Neuronal stem cell (in vitro differentiated cells): ENCODE measurements around the gene GABARAP.

Source experiments
- DNase-seq: peaks from one replicate; pipeline ENCODE4 v3.0.0-alpha.2; 2013; ENCODE audit warnings: low spot score
- H2AFZ ChIP-seq: one replicate; pipeline ENCODE4 v1.6.1; 2013; ENCODE audit warnings: mild to moderate bottlenecking, low read length, inconsistent platforms
- H2AK5ac ChIP-seq: 2 replicates; pipeline ENCODE4 v1.6.1; 2013; ENCODE audit warnings: low read depth, mild to moderate bottlenecking, inconsistent platforms, low read length, moderate library complexity, mixed read lengths
- H2BK120ac ChIP-seq: 2 replicates; pipeline ENCODE4 v1.6.1; 2013; ENCODE audit warnings: low read depth, mild to moderate bottlenecking, inconsistent platforms, low read length, moderate library complexity, mixed read lengths
- H2BK12ac ChIP-seq: one replicate; pipeline ENCODE4 v1.6.1; 2013; ENCODE audit warnings: low read length, inconsistent platforms
- H2BK15ac ChIP-seq: 2 replicates; pipeline ENCODE4 v1.6.1; 2013; ENCODE audit warnings: mild to moderate bottlenecking, low read length, inconsistent platforms, mixed read lengths
- H2BK5ac ChIP-seq: one replicate; pipeline ENCODE4 v1.6.1; 2013; ENCODE audit warnings: inconsistent platforms, mild to moderate bottlenecking, low read length, moderate library complexity
- H3K14ac ChIP-seq: one replicate; pipeline ENCODE4 v1.6.1; 2013; ENCODE audit warnings: low read length, inconsistent platforms
- H3K18ac ChIP-seq: 2 replicates; pipeline ENCODE4 v1.6.1; 2013; ENCODE audit warnings: low read length, inconsistent platforms
- H3K23ac ChIP-seq: 2 replicates; pipeline ENCODE4 v1.6.1; 2013; ENCODE audit warnings: low read depth, mild to moderate bottlenecking, mixed read lengths, low read length, inconsistent platforms; ENCODE audit not compliant: poor library complexity
- H3K27ac ChIP-seq: replicated peaks from 3 replicates; pipeline ENCODE4 v1.5.1; 2013; ENCODE audit warnings: low read length, inconsistent platforms
- H3K27me3 ChIP-seq, 3 experiments: 2 replicates each; pipeline ENCODE4 v1.6.1; 2013; ENCODE audit warnings: low read length in 3 of 3, mild to moderate bottlenecking in 2 of 3, inconsistent platforms in 1 of 3, low read depth in 1 of 3, mixed read lengths in 1 of 3, moderate library complexity in 1 of 3; ENCODE audit not compliant: control insufficient read depth in 3 of 3, insufficient read depth in 3 of 3
- H3K36me3 ChIP-seq, 2 donors: replicated peaks in 1 of 2; 2 replicates each; pipeline ENCODE4 v1.6.1; 2013; ENCODE audit warnings: low read length in 2 of 2; ENCODE audit not compliant: control insufficient read depth in 2 of 2, insufficient read depth in 2 of 2
- H3K4ac ChIP-seq: 2 replicates; pipeline ENCODE4 v1.6.1; 2013; ENCODE audit warnings: inconsistent platforms, mild to moderate bottlenecking, low read length, moderate library complexity
- H3K4me1 ChIP-seq, 2 donors: 1 replicate in 1 of 2; 2 replicates in 1 of 2; pipeline ENCODE4 v1.6.1; 2013; ENCODE audit warnings: low read length in 2 of 2, low read depth in 1 of 2; ENCODE audit not compliant: control insufficient read depth in 2 of 2, insufficient read depth in 1 of 2
- H3K4me2 ChIP-seq: one replicate; pipeline ENCODE4 v1.6.1; 2013; ENCODE audit warnings: mild to moderate bottlenecking, low read length, inconsistent platforms; ENCODE audit not compliant: insufficient read depth, poor library complexity, severe bottlenecking
- H3K4me3 ChIP-seq, 2 donors: 2 replicates each; pipeline ENCODE4 v1.5.1; 2013; ENCODE audit warnings: low read length in 2 of 2, mild to moderate bottlenecking in 2 of 2, inconsistent platforms in 1 of 2, moderate library complexity in 1 of 2
- H3K79me1 ChIP-seq: one replicate; pipeline ENCODE4 v1.6.1; 2013; ENCODE audit warnings: low read depth, mild to moderate bottlenecking, inconsistent platforms, low read length, moderate library complexity
- H3K9ac ChIP-seq: one replicate; pipeline ENCODE4 v1.6.1; 2013; ENCODE audit warnings: mild to moderate bottlenecking, low read depth, low read length, inconsistent platforms; ENCODE audit not compliant: poor library complexity
- H3K9me3 ChIP-seq, 2 donors: replicated peaks in 1 of 2; 2 replicates each; pipeline versions ENCODE3 to v1.6.1; 2013; ENCODE audit warnings: low read length in 2 of 2, mild to moderate bottlenecking in 2 of 2, inconsistent platforms in 1 of 2, low read depth in 1 of 2, mixed read lengths in 1 of 2, moderate library complexity in 1 of 2; ENCODE audit not compliant: control insufficient read depth in 2 of 2, insufficient read depth in 1 of 2
- H4K8ac ChIP-seq: one replicate; pipeline ENCODE4 v1.6.1; 2013; ENCODE audit warnings: low read depth, mild to moderate bottlenecking, inconsistent platforms, low read length, moderate library complexity
- H4K91ac ChIP-seq: one replicate; pipeline ENCODE4 v1.6.1; 2013; ENCODE audit warnings: low read length, low read depth, mild to moderate bottlenecking, inconsistent platforms; ENCODE audit not compliant: poor library complexity
- WGBS, 2 donors: extraction: QIAGEN DNeasy Blood & Tissue Kit; methylation state at CpG; one replicate each; pipeline ENCODE4 v1.1.7; 2013; ENCODE audit warnings: missing lambda C conversion rate in 2 of 2, mixed read lengths in 1 of 2; ENCODE audit not compliant: insufficient read length in 2 of 2, insufficient replicate concordance in 1 of 2; ENCODE audit errors: extremely low coverage in 2 of 2; 5-methylcytosine and 5-hydroxymethylcytosine counted together

The GABARAP gene

GRCh38 chr17:7280519-7281073 is 38.3 kb upstream of the GABARAP start:
- H3K4me2 ChIP-seq: peak overlapping the region; percentile 94
- H3K23ac ChIP-seq: peak overlapping the region; percentile 6
- no CpG with 5 or more reads among the region's 29 CpGs for WGBS, 2 donors
- H3K4ac ChIP-seq: no peak overlapping the region
- DNase-seq: peak; percentile 91
- no peak overlapping the region for H3K14ac ChIP-seq
- peaks cover 3% of the 10 kb centered on the region for H3K79me1 ChIP-seq
- no peaks in the 10 kb centered on the region for H3K9me3 ChIP-seq
- H3K9ac ChIP-seq: no peak overlapping the region
- H2AFZ ChIP-seq: peak overlapping the region; percentile 95
- peaks cover 9 to 16% of the 10 kb centered on the region in 2 donors for H3K4me1 ChIP-seq
- no peak overlapping the region for H2BK15ac ChIP-seq
- no peak overlapping the region for H2BK120ac ChIP-seq
- peaks cover 2% of the 10 kb centered on the region in 2 donors for H3K36me3 ChIP-seq
- peak overlapping the region; percentile 52 to 68 for H3K4me3 ChIP-seq
- peaks cover 0 to 18% (median 9%) of the 10 kb centered on the region in 3 experiments for H3K27me3 ChIP-seq
- no peak overlapping the region for H4K91ac ChIP-seq
- H4K8ac ChIP-seq: no peak overlapping the region
- no peak overlapping the region for H2AK5ac ChIP-seq
- no peak overlapping the region for H2BK12ac ChIP-seq
- H3K18ac ChIP-seq: peak overlapping the region; percentile 83
- no peak overlapping the region for H2BK5ac ChIP-seq
- H3K27ac ChIP-seq: no peak overlapping the region

- H2BK12ac ChIP-seq: no peak overlapping the region
- H2BK15ac ChIP-seq: no peak overlapping the region
- H4K8ac ChIP-seq: no peak overlapping the region
- DNase-seq: no peak
- H3K14ac ChIP-seq: no peak overlapping the region
- H3K27ac ChIP-seq: no peak overlapping the region
- H4K91ac ChIP-seq: no peak overlapping the region
- peaks cover 9 to 16% of the 10 kb centered on the region in 2 donors for H3K4me1 ChIP-seq
- H3K4me3 ChIP-seq: no peak overlapping the region
- no peaks in the 10 kb centered on the region for H3K36me3 ChIP-seq
- H2AFZ ChIP-seq: no peak overlapping the region
- H3K23ac ChIP-seq: no peak overlapping the region
- no peak overlapping the region for H2BK120ac ChIP-seq
- WGBS, 2 donors: no CpG with 5 or more reads among the region's 8 CpGs
- no peak overlapping the region for H2AK5ac ChIP-seq
- no peak overlapping the region for H2BK5ac ChIP-seq
- H3K79me1 ChIP-seq: peaks cover 3% of the 10 kb centered on the region
- H3K9ac ChIP-seq: no peak overlapping the region
- no peaks in the 10 kb centered on the region for H3K9me3 ChIP-seq
- no peak overlapping the region for H3K4me2 ChIP-seq
- H3K27me3 ChIP-seq: peaks cover 0 to 18% (median 9%) of the 10 kb centered on the region in 3 experiments
- no peak overlapping the region for H3K18ac ChIP-seq
- H3K4ac ChIP-seq: no peak overlapping the region
Observed at GRCh38 chr17:7279448-7279847, 37.2 kb upstream of the GABARAP start.

- no peak overlapping the region for H3K18ac ChIP-seq
- peaks cover under 1% of the 10 kb centered on the region for H3K79me1 ChIP-seq
- H3K4me1 ChIP-seq: peaks cover 7 to 11% of the 10 kb centered on the region in 2 donors
- H2AFZ ChIP-seq: no peak overlapping the region
- no peak overlapping the region for H2BK15ac ChIP-seq
- no peak overlapping the region for H4K8ac ChIP-seq
- H3K4me3 ChIP-seq: no peak overlapping the region
- WGBS, 2 donors: no CpG with 5 or more reads among the region's 1 CpG
- H3K23ac ChIP-seq: no peak overlapping the region
- H3K9me3 ChIP-seq: peaks cover 0 to 1% of the 10 kb centered on the region in 2 donors
- H3K14ac ChIP-seq: no peak overlapping the region
- H2BK5ac ChIP-seq: no peak overlapping the region
- no peaks in the 10 kb centered on the region for H3K36me3 ChIP-seq
- H4K91ac ChIP-seq: no peak overlapping the region
- H2BK120ac ChIP-seq: no peak overlapping the region
- H3K4me2 ChIP-seq: no peak overlapping the region
- no peak overlapping the region for H2AK5ac ChIP-seq
- H3K27me3 ChIP-seq: peaks cover 12 to 32% (median 26%) of the 10 kb centered on the region in 3 experiments
- no peak overlapping the region for H3K4ac ChIP-seq
- H2BK12ac ChIP-seq: no peak overlapping the region
- no peak for DNase-seq
- no peak overlapping the region for H3K9ac ChIP-seq
- H3K27ac ChIP-seq: no peak overlapping the region
Observed at GRCh38 chr17:7266784-7267183, 24.5 kb upstream of the GABARAP start.

- Histone ChIP-seq H3K27me3 (peaks cover 20 to 45% (median 44%) of the 10 kb centered on the region in 3 experiments), H2AFZ (peak overlapping the region; percentile 55), H4K91ac (no peak overlapping the region), H3K14ac (no peak overlapping the region), H3K9ac (no peak overlapping the region), H3K27ac (no peak overlapping the region), H3K9me3 (peaks cover 0 to 1% of the 10 kb centered on the region in 2 donors), H2BK15ac (peak overlapping the region; percentile 35), H3K4me2 (no peak overlapping the region), H2BK5ac (no peak overlapping the region), H4K8ac (no peak overlapping the region), H3K4me1 (peaks cover 7 to 11% of the 10 kb centered on the region in 2 donors), H2BK12ac (no peak overlapping the region), H3K18ac (no peak overlapping the region), H3K79me1 (peaks cover 3% of the 10 kb centered on the region), H3K36me3 (peaks cover 8 to 21% of the 10 kb centered on the region in 2 donors), H3K4me3 (no peak overlapping the region), H3K23ac (no peak overlapping the region), H3K4ac (no peak overlapping the region), H2BK120ac (no peak overlapping the region), H2AK5ac (no peak overlapping the region)
- no CpG with 5 or more reads among the region's 4 CpGs for WGBS, 2 donors
- no peak for DNase-seq
Observed at GRCh38 chr17:7263801-7264078, 21.5 kb upstream of the GABARAP start.
